Stomach (tissue), 4 donors: Measurements from ENCODE around the gene CLN5.

Experiments
- POLR2A ChIP-seq, 4 donors: fragments of 450-650 bp; IDR thresholded peaks; one replicate each; pipeline ENCODE4 v1.6.1; 2016; ENCODE audit warnings: antibody characterized with exemption in 4 of 4, control low read depth in 2 of 4, mild to moderate bottlenecking in 1 of 4, moderate library complexity in 1 of 4
- TF ChIP-seq, protein P1 (sequence below), 7 experiments: fragments of 450-650 bp in 4 of 7; fragments of 200-600 bp in 3 of 7; sonication (generic) in 3 of 7; IDR thresholded peaks; one replicate each; pipeline ENCODE4 v1.5.1; 2016 to 2019; ENCODE audit warnings: antibody characterized with exemption in 7 of 7, control low read depth in 2 of 7, mild to moderate bottlenecking in 1 of 7

- TF ChIP-seq POLR2A (IDR thresholded peaks at IDR 0.05), result no peak
- TF ChIP-seq, protein P1, sequence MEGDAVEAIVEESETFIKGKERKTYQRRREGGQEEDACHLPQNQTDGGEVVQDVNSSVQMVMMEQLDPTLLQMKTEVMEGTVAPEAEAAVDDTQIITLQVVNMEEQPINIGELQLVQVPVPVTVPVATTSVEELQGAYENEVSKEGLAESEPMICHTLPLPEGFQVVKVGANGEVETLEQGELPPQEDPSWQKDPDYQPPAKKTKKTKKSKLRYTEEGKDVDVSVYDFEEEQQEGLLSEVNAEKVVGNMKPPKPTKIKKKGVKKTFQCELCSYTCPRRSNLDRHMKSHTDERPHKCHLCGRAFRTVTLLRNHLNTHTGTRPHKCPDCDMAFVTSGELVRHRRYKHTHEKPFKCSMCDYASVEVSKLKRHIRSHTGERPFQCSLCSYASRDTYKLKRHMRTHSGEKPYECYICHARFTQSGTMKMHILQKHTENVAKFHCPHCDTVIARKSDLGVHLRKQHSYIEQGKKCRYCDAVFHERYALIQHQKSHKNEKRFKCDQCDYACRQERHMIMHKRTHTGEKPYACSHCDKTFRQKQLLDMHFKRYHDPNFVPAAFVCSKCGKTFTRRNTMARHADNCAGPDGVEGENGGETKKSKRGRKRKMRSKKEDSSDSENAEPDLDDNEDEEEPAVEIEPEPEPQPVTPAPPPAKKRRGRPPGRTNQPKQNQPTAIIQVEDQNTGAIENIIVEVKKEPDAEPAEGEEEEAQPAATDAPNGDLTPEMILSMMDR (IDR thresholded peaks at IDR 0.05), result no peak
Measured at GRCh38 chr13:76968041-76968440, 23.8 kb upstream of the CLN5 start.
